HEK293T (cell line): Measurements from ENCODE around the gene HOXC9.

Experiments
- CTCF ChIA-PET: fragments of 350-600 bp; formaldehyde crosslinking; extraction: SDS; loops from one replicate; lab custom pipeline; 2021; ENCODE audit warnings: antibody characterized with exemption, inconsistent platforms; lab: Yijun Ruan, JAX
- POLR2A ChIA-PET: fragments of 350-600 bp; formaldehyde crosslinking; extraction: SDS; loops from one replicate; lab custom pipeline; 2020; ENCODE audit warnings: antibody characterized with exemption, inconsistent platforms; lab: Yijun Ruan, JAX
- DNase-seq: peaks from one replicate; pipeline ENCODE4 v3.0.0; 2012; ENCODE audit warnings: mixed read lengths; ENCODE audit errors: extremely low spot score
- ARNT ChIP-seq: fragments of 450-650 bp; IDR thresholded peaks from 2 replicates; pipeline ENCODE4 v1.6.1; 2017; ENCODE audit warnings: mild to moderate bottlenecking
- BHLHE40 ChIP-seq: fragments of 450-650 bp; IDR thresholded peaks from 2 replicates; pipeline ENCODE4 v1.6.1; 2016; ENCODE audit warnings: mild to moderate bottlenecking, moderate library complexity, borderline replicate concordance
- CTBP1 ChIP-seq: fragments of 450-650 bp; IDR thresholded peaks from 2 replicates; pipeline ENCODE4 v1.6.1; 2016; ENCODE audit warnings: borderline replicate concordance
- ELF4 ChIP-seq: fragments of 450-650 bp; IDR thresholded peaks from 2 replicates; pipeline ENCODE4 v1.6.1; 2017; ENCODE audit warnings: antibody characterized with exemption
- FOXA1 ChIP-seq: fragments of 450-650 bp; IDR thresholded peaks from 2 replicates; pipeline ENCODE4 v1.6.1; 2016; ENCODE audit warnings: mild to moderate bottlenecking
- FOXK2 ChIP-seq: fragments of 450-650 bp; IDR thresholded peaks from 2 replicates; pipeline ENCODE4 v1.6.1; 2016; ENCODE audit warnings: mild to moderate bottlenecking
- FOXM1 ChIP-seq: fragments of 450-650 bp; IDR thresholded peaks from 2 replicates; pipeline ENCODE4 v1.6.1; 2017; ENCODE audit warnings: mild to moderate bottlenecking, borderline replicate concordance
- HDGF ChIP-seq: fragments of 450-650 bp; IDR thresholded peaks from 2 replicates; pipeline ENCODE4 v1.6.1; 2017; ENCODE audit warnings: antibody characterized with exemption, borderline replicate concordance
- L3MBTL2 ChIP-seq: fragments of 450-650 bp; conservative IDR thresholded peaks from 2 replicates; pipeline ENCODE4 v1.6.1; 2016; ENCODE audit warnings: mild to moderate bottlenecking
- LEF1 ChIP-seq: fragments of 450-650 bp; IDR thresholded peaks from 2 replicates; pipeline ENCODE4 v1.6.1; 2017; ENCODE audit warnings: mild to moderate bottlenecking, borderline replicate concordance
- NFRKB ChIP-seq: fragments of 450-650 bp; IDR thresholded peaks from 2 replicates; pipeline ENCODE4 v1.6.1; 2016; ENCODE audit warnings: mild to moderate bottlenecking, moderate library complexity
- SP1 ChIP-seq: fragments of 450-650 bp; IDR thresholded peaks from 2 replicates; pipeline ENCODE4 v1.6.1; 2017
- SUZ12 ChIP-seq: fragments of 450-650 bp; IDR thresholded peaks from 2 replicates; pipeline ENCODE4 v1.6.1; 2016; ENCODE audit warnings: mild to moderate bottlenecking
- TARDBP ChIP-seq: fragments of 450-650 bp; IDR thresholded peaks from 2 replicates; pipeline ENCODE4 v1.6.1; 2016
- ZNF384 ChIP-seq: fragments of 450-650 bp; IDR thresholded peaks from 2 replicates; pipeline ENCODE4 v1.6.1; 2016
- TF ChIP-seq, protein P1 (sequence below): fragments of 450-650 bp; IDR thresholded peaks from 2 replicates; pipeline ENCODE4 v1.6.1; 2016

Gene HOXC9

DNA sequence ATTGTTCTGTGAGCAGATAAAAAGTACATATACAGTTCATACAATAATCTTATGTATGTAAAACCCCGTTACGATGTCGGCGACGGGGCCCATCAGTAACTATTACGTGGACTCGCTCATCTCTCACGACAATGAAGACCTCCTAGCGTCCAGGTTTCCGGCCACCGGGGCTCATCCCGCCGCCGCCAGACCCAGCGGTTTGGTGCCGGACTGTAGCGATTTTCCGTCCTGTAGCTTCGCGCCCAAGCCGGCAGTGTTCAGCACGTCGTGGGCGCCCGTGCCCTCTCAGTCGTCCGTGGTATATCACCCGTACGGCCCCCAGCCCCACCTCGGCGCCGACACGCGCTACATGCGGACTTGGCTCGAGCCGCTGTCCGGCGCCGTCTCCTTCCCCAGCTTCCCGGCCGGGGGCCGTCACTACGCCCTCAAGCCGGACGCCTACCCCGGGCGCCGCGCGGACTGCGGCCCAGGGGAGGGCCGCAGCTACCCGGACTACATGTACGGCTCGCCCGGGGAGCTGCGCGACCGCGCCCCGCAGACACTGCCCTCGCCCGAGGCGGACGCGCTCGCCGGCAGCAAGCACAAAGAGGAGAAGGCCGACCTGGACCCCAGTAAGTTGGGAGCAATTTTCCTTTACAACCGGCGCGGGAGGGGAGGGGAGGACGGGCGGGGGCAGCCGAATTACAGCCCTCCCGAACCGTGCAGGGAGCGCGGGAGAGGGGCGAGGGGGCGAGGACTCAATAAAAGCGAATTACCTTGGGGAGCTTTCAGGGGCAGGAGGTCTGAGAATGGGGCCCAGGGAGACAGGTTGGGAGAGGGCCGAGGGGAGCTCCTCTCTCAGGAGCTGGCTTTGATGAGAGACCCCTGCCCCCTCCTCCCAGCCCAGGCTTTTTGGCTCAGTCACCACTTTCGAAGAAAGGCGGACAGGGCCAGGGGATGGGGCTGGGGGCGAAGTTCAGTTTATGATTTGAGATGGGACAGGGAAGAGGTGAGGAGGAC lies at the start of gene HOXC9:
TSS of gene HOXC9 (plus strand) at position 46 of the 999 bp plus-strand sequence. CDS start at position 74, 28 bp downstream.
- ChIA-PET POLR2A (interaction anchor here (0.6 to 7.6 kb wide), 18 partner anchors 8 to 279 kb away, joined by 3 to 69 read pairs (median 4); partner anchors contain the start of genes HOXC10, HOXC8 and SMUG1), CTCF (interaction anchor here (0.7 to 4.8 kb wide), 6 partner anchors 10 to 38 kb away, joined by 3 to 27 read pairs (median 4); partner anchors contain the start of genes HOXC10 and HOXC5)
- no peak for DNase-seq
- TF ChIP-seq SP1 (no peak), FOXK2 (no peak), LEF1 (no peak), NFRKB (no peak), TARDBP (no peak), FOXA1 (no peak), L3MBTL2 (no peak; the same call in 1 of the 2 replicates), ARNT (no peak), SUZ12 (no peak), ELF4 (no peak)
- TF ChIP-seq, protein P1, sequence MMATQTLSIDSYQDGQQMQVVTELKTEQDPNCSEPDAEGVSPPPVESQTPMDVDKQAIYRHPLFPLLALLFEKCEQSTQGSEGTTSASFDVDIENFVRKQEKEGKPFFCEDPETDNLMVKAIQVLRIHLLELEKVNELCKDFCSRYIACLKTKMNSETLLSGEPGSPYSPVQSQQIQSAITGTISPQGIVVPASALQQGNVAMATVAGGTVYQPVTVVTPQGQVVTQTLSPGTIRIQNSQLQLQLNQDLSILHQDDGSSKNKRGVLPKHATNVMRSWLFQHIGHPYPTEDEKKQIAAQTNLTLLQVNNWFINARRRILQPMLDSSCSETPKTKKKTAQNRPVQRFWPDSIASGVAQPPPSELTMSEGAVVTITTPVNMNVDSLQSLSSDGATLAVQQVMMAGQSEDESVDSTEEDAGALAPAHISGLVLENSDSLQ, result no peak

DNA sequence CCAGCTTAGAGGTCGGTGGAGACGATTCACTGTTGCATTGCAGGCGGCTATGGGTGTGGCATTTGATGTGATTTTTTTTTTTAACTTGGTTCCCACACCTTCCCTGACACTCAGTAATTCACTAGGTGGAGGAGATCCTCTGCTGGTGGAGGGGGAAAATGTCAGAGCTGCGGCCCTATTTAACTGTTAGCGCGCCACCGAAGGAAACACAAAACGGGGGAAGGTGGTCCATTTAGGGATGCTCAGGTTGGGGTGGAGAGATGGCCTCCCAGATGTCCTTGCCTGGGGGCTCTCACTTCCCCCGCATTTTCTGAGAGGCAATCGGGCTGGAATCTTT lies 49.6 kb upstream of the HOXC9 start:
- ChIA-PET POLR2A (no interaction called here), CTCF (interaction anchor here (0.9 kb wide), 2 partner anchors 11 to 193 kb away, joined by 3 read pairs; no protein-coding TSS in a partner anchor)
- no peak for TF ChIP-seq CTBP1
- TF ChIP-seq L3MBTL2, result no peak
- DNase-seq, result no peak

DNA sequence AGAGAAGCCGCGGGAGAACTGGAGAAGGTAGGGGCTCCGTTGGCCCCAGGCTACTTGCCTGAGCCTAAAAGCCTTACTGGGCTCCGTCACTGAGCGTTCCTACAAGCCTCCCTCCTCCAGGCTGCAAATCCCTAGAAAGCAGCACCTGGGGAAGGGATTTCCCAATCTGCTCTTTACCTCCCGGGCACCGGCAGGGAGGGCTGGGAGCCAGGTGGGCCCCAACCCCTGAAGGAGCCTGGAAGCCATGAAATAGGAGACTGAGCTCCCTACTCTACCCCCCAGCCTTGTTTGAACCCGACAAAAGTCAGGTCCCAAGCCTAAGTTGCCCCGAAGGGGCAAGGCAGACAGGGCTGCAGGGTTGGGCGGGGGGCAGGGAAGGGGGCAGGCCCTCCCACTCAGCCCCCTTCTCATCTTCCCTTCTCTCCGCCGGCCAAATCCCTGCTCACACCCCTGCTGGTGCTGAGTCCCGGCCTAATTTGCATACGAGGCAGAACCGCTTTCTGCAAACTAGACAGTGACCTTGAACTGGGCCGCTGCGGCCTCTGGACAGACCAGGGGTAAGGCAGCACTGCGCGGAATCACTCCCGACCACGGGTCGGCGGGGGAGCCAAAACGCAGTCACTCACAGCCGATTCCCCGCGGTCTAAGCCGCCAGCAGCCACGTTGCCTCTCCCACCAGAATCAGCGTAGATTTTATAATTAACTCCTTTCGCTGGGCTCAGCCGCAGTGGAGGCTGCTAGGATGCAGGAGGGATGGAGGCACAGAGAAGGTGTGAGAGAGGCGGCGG lies 49.0 kb upstream of the HOXC9 start:
- DNase-seq, result no peak
- ChIA-PET POLR2A (interaction anchor here (0.9 to 3.6 kb wide), 2 partner anchors 12 to 13 kb away, joined by 3 to 14 read pairs; partner anchors contain the start of gene HOXC13), CTCF (interaction anchor here (0.9 to 1.1 kb wide), 2 partner anchors 9 to 11 kb away, joined by 3 read pairs; no protein-coding TSS in a partner anchor)
- TF ChIP-seq, protein P1, result no peak
- TF ChIP-seq SUZ12 (no peak), HDGF (no peak), NFRKB (no peak), SP1 (no peak), ARNT (no peak), BHLHE40 (no peak), FOXM1 (no peak), ZNF384 (no peak), TARDBP (no peak), ELF4 (no peak), LEF1 (no peak), CTBP1 (no peak), L3MBTL2 (no peak), FOXA1 (no peak), FOXK2 (no peak)

DNA sequence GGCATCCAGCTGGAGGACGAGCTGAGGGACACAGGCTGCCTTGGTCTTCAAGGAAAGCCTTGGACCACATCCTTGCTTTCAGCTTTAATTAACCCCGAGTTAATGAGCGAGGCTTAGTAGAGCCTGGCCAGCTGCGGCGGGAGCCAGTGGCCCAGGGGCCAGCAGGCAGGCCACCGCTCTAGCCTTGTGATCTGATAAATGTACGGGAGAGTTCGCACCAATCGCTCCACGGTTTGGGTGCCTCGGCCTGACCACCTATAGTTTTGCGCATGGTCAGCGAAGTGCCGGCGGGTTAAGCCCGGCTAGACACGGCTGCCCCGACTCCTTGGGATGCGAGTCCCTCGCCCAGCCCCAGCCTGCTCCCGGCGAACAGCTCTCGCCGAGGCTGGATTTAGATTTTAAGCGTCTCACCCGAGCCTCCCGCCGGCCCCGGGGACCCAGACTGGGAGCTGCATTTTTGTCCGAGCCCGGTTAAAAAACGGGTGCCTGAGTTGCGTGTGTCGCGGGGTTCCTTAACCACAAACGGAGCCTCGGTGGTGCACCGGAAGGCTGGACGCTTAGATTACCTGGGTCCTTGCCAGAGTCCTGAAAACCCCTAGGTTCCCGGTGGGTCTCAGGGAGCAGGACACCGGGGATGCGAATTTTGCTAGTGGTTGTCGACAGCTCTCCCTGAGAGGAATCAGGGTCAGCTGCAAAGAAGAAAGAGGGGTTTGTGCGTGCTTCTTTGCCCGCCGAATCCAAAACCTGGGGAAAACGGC lies 48.2 kb upstream of the HOXC9 start:
- CTCF ChIA-PET, result interaction anchor here (1.1 to 1.2 kb wide), 2 partner anchors 10 to 12 kb away, joined by 3 read pairs; no protein-coding TSS in a partner anchor
- TF ChIP-seq NFRKB (no peak), CTBP1 (no peak)
- DNase-seq, result no peak
- POLR2A ChIA-PET, result interaction anchor here (0.9 to 3.6 kb wide), 4 partner anchors 12 to 22 kb away, joined by 3 to 14 read pairs (median 3); partner anchors contain the start of genes HOXC11 and HOXC13

DNA sequence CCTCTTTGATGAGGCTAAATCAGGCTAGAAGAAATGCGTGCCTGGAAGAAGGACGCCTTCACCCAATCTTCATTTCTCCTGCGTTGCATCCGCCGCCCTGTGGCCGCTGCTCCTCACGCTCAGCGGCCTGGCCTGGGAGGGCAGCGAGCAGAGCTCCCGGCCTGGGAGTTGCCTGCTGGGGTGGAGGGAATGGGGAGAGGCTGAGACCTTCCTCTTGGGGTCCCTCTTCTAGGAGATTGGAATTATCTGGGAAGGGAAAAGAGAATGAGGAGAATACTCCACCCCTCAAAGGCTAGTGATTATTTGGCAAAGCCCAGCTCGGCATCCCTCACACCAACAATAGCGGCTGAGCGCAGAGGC lies 47.6 kb upstream of the HOXC9 start:
- DNase-seq, result no peak
- ChIA-PET POLR2A (interaction anchor here (0.9 to 3.6 kb wide), 7 partner anchors 11 to 48 kb away, joined by 3 to 14 read pairs (median 4); partner anchors contain the start of genes HOXC11, HOXC13 and HOXC9), CTCF (interaction anchor here (1.1 to 1.5 kb wide), 4 partner anchors 10 to 27 kb away, joined by 3 to 7 read pairs (median 3); no protein-coding TSS in a partner anchor)
- TF ChIP-seq FOXK2 (no peak), NFRKB (no peak), L3MBTL2 (no peak), ARNT (no peak), TARDBP (no peak), FOXM1 (no peak), SUZ12 (no peak), ELF4 (no peak), ZNF384 (no peak), CTBP1 (no peak), BHLHE40 (no peak)
- TF ChIP-seq, protein P1, result no peak
